AG04450 (cell line): Measurements from ENCODE around the gene SLIRP. TPM values are rescaled to one million over a fixed set of nuclear protein-coding genes. Genes with fewer than 3 reads are reported as not detected.

ENCODE experiments used
- CTCF ChIA-PET: fragments of 300-600, 350-600 bp; formaldehyde crosslinking; extraction: SDS; loops from one replicate; lab custom pipeline; 2022; ENCODE audit warnings: antibody characterized with exemption, inconsistent platforms; lab: Charles Lee
- POLR2A ChIA-PET: fragments of 350-600 bp; formaldehyde crosslinking; extraction: SDS; loops from one replicate; lab custom pipeline; 2021; ENCODE audit warnings: antibody characterized with exemption, inconsistent platforms; lab: Yijun Ruan, JAX
- DNase-seq: peaks from one replicate; pipeline ENCODE4 v3.0.0-alpha.2; 2011; ENCODE audit warnings: low read depth, low spot score
- H3K27ac ChIP-seq: one replicate; pipeline ENCODE4 v1.5.1; 2012; ENCODE audit warnings: low read depth, low read length, control low read depth
- H3K27me3 ChIP-seq: one replicate; pipeline ENCODE4 v1.6.0; 2012; ENCODE audit warnings: low read length; ENCODE audit not compliant: control insufficient read depth, insufficient read depth
- H3K4me3 ChIP-seq: 2 replicates; pipeline ENCODE4 v1.5.1; 2011; ENCODE audit warnings: mild to moderate bottlenecking, low read depth, low read length, control low read depth
- H3K9me3 ChIP-seq: 2 replicates; pipeline ENCODE4 v1.5.1; 2012; ENCODE audit warnings: low read length; ENCODE audit not compliant: control insufficient read depth, insufficient read depth
- polyA plus RNA-seq: library from polyadenylated mRNA; depleted of rRNA; stranded (reverse); fragments of >200 nt; gene quantifications from 2 replicates; pipeline ENCODE4 v1.2.3, GENCODE V29; 2011
- TF ChIP-seq, protein P1 (sequence below): IDR thresholded peaks from 2 replicates; pipeline ENCODE4 v1.5.1; 2011; ENCODE audit warnings: low read depth, low read length, control low read depth, inconsistent platforms

SLIRP gene
- polyA plus RNA-seq, 1 experiment: 308 TPM

DNA sequence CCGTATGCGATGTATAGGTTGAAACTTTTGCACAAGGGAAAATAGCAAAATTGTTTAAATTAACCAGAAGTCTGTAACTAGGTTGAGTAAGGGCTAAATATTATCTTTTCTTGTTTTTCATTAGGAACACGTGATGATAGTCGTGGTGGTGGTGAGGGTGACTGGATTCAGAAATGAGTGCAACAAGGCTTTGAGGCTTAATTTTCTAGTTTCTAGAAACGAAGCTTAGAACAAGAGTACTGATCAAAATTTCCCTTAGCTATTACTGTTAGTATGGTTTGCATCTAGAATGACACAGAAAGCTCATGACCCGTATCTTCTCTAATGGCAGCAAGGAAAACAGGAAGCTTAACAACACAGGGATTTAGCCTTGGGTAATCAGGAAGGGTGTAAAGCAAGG is 7.0 kb downstream of the SLIRP start:
- ChIA-PET POLR2A (interaction anchor here (0.6 kb wide), 1 partner anchor 147 kb away, joined by 4 read pairs; no protein-coding TSS in a partner anchor), CTCF (no interaction called here)
- TF ChIP-seq, protein P1, sequence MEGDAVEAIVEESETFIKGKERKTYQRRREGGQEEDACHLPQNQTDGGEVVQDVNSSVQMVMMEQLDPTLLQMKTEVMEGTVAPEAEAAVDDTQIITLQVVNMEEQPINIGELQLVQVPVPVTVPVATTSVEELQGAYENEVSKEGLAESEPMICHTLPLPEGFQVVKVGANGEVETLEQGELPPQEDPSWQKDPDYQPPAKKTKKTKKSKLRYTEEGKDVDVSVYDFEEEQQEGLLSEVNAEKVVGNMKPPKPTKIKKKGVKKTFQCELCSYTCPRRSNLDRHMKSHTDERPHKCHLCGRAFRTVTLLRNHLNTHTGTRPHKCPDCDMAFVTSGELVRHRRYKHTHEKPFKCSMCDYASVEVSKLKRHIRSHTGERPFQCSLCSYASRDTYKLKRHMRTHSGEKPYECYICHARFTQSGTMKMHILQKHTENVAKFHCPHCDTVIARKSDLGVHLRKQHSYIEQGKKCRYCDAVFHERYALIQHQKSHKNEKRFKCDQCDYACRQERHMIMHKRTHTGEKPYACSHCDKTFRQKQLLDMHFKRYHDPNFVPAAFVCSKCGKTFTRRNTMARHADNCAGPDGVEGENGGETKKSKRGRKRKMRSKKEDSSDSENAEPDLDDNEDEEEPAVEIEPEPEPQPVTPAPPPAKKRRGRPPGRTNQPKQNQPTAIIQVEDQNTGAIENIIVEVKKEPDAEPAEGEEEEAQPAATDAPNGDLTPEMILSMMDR: no peak

DNA sequence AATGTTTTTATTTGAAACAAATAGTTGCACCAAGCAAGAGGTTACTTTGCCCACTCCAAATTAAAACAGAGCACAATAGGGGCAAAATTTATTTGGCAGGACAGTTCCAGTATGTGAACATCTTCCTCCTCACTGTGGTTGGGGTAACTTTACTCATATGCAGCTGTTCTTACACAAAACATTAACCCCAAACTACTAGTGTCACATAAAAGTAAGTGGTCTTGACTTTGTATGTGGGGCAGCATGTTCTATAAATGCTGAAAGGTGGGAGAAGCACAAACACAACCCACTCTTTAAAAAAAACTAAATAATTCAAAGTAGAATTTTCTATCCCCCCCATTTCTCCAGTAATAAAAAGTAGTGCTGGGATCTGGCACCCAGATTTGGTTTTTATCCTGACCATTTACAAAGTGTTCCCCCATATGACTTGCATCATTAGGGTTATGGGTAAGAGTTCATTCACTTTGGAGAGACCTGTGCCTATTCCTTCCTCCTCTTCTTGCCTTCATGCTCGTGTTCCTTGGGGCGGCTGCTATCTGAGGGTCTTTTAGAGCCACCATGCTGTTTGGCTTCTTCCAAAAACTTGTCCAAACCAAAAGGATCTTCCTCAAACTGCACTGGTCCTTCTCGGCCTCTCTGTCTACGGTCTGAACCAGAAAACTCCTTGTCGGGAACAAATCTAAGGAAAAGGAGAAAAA is 9.9 kb downstream of the SLIRP start:
- no peak overlapping the region for H3K4me3 ChIP-seq
- H3K27ac ChIP-seq: no peak overlapping the region
- no peaks in the 10 kb centered on the region for H3K27me3 ChIP-seq
- DNase-seq: no peak
- TF ChIP-seq, protein P1: no peak
- ChIA-PET CTCF (no interaction called here), POLR2A (no interaction called here)
- no peaks in the 10 kb centered on the region for H3K9me3 ChIP-seq

More for the DNA sequence above, 7.0 kb downstream of the SLIRP start:
- no peak for DNase-seq
- no peak overlapping the region for H3K4me3 ChIP-seq
- no peak overlapping the region for H3K27ac ChIP-seq
- H3K9me3 ChIP-seq: no peaks in the 10 kb centered on the region
- H3K27me3 ChIP-seq: no peaks in the 10 kb centered on the region

DNA sequence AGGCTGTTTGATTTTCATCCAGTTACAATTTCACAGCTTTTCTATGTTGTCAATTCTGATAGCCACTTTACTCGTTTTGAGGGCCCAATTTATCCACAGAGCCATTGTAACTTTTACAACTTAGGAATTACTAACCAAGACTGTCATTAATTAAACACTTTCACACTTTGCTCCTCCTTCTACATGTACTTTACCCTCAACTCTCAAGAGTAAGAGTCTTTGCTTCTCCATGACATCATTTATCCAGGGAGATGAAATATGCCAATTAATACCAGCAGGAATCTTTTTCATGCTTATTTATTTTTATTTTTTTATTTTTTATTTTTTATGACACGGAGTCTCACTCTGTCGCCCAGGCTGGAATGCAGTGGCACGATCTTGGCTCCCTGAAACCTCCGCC is 13.5 kb downstream of the SLIRP start:
- Histone ChIP-seq H3K4me3 (no peak overlapping the region), H3K27ac (no peak overlapping the region), H3K27me3 (no peaks in the 10 kb centered on the region), H3K9me3 (no peaks in the 10 kb centered on the region)
- CTCF ChIA-PET: no interaction called here
- TF ChIP-seq, protein P1: no peak
- no peak for DNase-seq
- POLR2A ChIA-PET: no interaction called here

DNA sequence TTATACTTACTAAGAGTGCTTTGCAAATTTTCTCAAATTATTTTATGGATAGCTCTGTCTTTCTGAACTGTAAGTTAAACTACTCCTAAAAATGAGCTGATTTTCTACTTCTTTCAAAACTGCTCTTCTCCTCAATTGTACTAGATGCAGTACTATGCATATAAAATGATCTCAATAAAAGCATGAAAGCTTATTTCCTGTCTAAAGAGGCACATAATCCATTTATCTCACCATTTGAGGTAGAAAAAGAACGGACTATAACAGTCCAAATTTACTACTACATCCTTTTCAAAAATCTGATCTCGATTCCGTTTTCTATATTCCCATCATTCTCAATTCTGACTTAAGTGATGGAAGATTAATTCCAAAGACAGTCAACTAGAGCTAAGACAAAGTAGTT is 14.4 kb downstream of the SLIRP start:
- Histone ChIP-seq H3K27ac (no peak overlapping the region), H3K4me3 (no peak overlapping the region), H3K27me3 (no peaks in the 10 kb centered on the region), H3K9me3 (no peaks in the 10 kb centered on the region)
- ChIA-PET POLR2A (interaction anchor here (0.7 kb wide), 1 partner anchor 146 kb away, joined by 5 read pairs; no protein-coding TSS in a partner anchor), CTCF (no interaction called here)
- TF ChIP-seq, protein P1: no peak
- no peak for DNase-seq

DNA sequence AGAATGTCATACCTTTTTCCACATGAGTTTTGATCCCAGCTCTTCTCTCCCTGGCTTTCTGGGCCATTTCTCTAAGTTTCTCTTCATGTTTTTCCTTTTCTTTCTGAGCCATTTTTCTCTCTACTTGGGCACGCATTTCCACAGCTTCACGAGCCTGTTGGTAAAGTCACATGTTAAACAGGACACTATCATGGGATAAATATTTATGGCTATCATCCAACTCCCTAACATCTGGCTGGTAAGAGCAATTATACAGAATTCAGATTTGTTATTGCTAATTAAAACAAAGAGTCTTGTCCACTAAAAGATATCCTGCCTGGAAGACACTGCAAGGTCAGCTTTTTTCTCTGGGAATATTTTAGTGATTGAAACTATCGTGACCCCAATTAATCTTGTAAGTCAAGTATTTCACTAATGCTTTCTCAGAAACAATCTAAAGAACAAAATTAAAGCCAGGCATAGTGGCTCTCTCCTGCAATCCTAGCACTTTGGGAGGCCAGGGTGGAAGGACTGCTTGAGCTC is 23.1 kb downstream of the SLIRP start:
- TF ChIP-seq, protein P1: no peak
- no peaks in the 10 kb centered on the region for H3K27me3 ChIP-seq
- ChIA-PET POLR2A (no interaction called here), CTCF (no interaction called here)
- DNase-seq: no peak
- no peaks in the 10 kb centered on the region for H3K9me3 ChIP-seq
- H3K27ac ChIP-seq: no peak overlapping the region
- no peak overlapping the region for H3K4me3 ChIP-seq
